ENCODE data around the gene GUCY2D. TPM values are rescaled to one million over a fixed set of nuclear protein-coding genes. Genes with fewer than 3 reads are reported as not detected.

GUCY2D gene
- total RNA-seq, 4 donors from 2014 or later: 0.14 TPM; not detected in 3

GRCh38 chr17:8025176-8025911 lies 22.9 kb downstream of the GUCY2D start:
- Histone ChIP-seq H3K4me3 (no peak overlapping the region), H3K27ac (no peak overlapping the region), H3K36me3 (no peaks in the 10 kb centered on the region), H3K4me1 (no peaks in the 10 kb centered on the region), H3K27me3 (no peaks in the 10 kb centered on the region), H3K9me3 (no peaks in the 10 kb centered on the region)
- intact Hi-C loops (cut with DNase I; ENCODE audit: low total_unique reads): no loop called here
- TF ChIP-seq POLR2A (IDR thresholded peaks at IDR 0.05) (no peak), CTCF (IDR thresholded peaks at IDR 0.05) (no peak)
- no peak for DNase-seq

GRCh38 chr17:8029121-8029520 lies 26.7 kb downstream of the GUCY2D start:
- intact Hi-C loops (cut with DNase I; ENCODE audit: low total_unique reads): no loop called here
- Histone ChIP-seq H3K27me3 (no peaks in the 10 kb centered on the region), H3K27ac (no peak overlapping the region), H3K4me3 (no peak overlapping the region), H3K9me3 (no peaks in the 10 kb centered on the region), H3K36me3 (no peaks in the 10 kb centered on the region), H3K4me1 (no peaks in the 10 kb centered on the region)
- DNase-seq: no peak
- TF ChIP-seq POLR2A (IDR thresholded peaks at IDR 0.05) (no peak), CTCF (IDR thresholded peaks at IDR 0.05) (no peak)

DNA sequence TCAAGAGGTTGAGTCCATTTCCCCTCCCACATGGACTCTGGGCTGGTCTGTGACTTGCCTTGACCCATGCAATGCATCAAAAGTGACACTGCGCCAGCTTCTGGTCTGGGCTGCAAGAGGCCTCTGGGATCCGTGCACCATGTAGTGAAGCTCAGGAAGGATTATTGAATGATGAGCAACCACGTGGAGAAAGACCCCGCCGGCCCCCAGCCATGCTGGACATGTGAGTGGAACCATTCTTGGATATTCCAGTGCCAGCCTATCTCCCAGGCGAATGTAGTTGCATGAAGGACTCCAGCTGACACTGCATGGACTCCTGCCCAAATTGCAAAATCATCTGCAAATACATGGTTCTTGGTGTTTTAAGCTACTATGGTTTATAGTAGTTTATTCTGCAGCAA lies 28.8 kb downstream of the GUCY2D start:
- Histone ChIP-seq H3K4me1 (no peaks in the 10 kb centered on the region), H3K9me3 (no peaks in the 10 kb centered on the region), H3K27ac (no peak overlapping the region), H3K4me3 (no peak overlapping the region), H3K27me3 (no peaks in the 10 kb centered on the region), H3K36me3 (no peaks in the 10 kb centered on the region)
- intact Hi-C loops (cut with DNase I; ENCODE audit: low total_unique reads): no loop called here
- no peak for DNase-seq
- TF ChIP-seq POLR2A (IDR thresholded peaks at IDR 0.05) (no peak), CTCF (IDR thresholded peaks at IDR 0.05) (no peak)

DNA sequence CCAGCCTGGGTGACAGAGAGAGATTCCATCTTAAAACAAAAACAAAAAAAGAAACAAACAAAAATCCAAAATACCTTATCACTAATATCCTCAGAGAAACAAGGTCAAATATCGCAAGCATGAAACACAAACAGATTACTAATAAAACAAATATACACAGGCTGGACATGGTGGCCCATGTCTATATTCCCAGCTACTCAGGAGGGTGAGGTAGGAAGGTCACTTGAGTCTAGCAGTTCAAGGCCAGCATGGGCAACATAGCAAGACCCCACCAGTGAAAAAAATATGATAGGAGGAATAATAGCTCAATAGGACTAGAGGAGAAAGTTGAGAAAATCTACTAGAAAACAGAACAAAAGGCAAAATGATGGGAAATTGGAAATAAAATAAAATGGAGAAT lies 29.5 kb downstream of the GUCY2D start:
- Histone ChIP-seq H3K4me3 (no peak overlapping the region), H3K27ac (no peak overlapping the region), H3K36me3 (no peaks in the 10 kb centered on the region), H3K4me1 (no peaks in the 10 kb centered on the region), H3K9me3 (no peaks in the 10 kb centered on the region), H3K27me3 (no peaks in the 10 kb centered on the region)
- no peak for DNase-seq
- TF ChIP-seq CTCF (IDR thresholded peaks at IDR 0.05): no peak
- TF ChIP-seq POLR2A (IDR thresholded peaks at IDR 0.05): no peak
- intact Hi-C loops (cut with DNase I; ENCODE audit: low total_unique reads): no loop called here

- Histone ChIP-seq H3K27me3 (no peaks in the 10 kb centered on the region), H3K4me3 (no peak overlapping the region), H3K9me3 (no peaks in the 10 kb centered on the region), H3K36me3 (no peaks in the 10 kb centered on the region), H3K27ac (no peak overlapping the region), H3K4me1 (no peaks in the 10 kb centered on the region)
- DNase-seq: no peak
- TF ChIP-seq POLR2A (IDR thresholded peaks at IDR 0.05) (no peak), CTCF (IDR thresholded peaks at IDR 0.05) (no peak)
- intact Hi-C loops (cut with DNase I; ENCODE audit: low total_unique reads): no loop called here
Measured at GRCh38 chr17:8032442-8032841, 30.0 kb downstream of the GUCY2D start.
